Activated naive CD8-positive, alpha-beta T cell treated with anti-CD3 and anti-CD28 coated beads, Interleukin-2, amount 50 U/mL, for 24 hours (primary cell): ENCODE results near the gene ATP5PF.
A peak's percentile ranks its signal among the peaks of the same experiment; 100 is the strongest.
"Not testable (repeated sequence)": the region's sequence is repeated elsewhere in the genome, so short reads cannot be mapped to it uniquely, and the experiment has no call there.

ENCODE experiments used
- ATAC-seq: fragments of 150-1000 bp; cut with Tn5 transposase; one replicate; pipeline ENCODE4 v1.10.0; 2021
- DNase-seq: peaks from one replicate; pipeline ENCODE4 v3.0.0; 2021
- H3K27ac Mint-ChIP-seq: one replicate; pipeline ENCODE4 v1.8.0; 2021; ENCODE audit warnings: mild to moderate bottlenecking, mixed read lengths
- H3K27me3 Mint-ChIP-seq: one replicate; pipeline ENCODE4 v1.8.0; 2021; ENCODE audit warnings: mixed read lengths
- H3K36me3 Mint-ChIP-seq: one replicate; pipeline ENCODE4 v1.8.0; 2021; ENCODE audit warnings: low read depth, mixed read lengths
- H3K4me1 Mint-ChIP-seq: one replicate; pipeline ENCODE4 v1.8.0; 2021; ENCODE audit warnings: mixed read lengths
- H3K4me3 Mint-ChIP-seq: one replicate; pipeline ENCODE4 v1.8.0; 2021; ENCODE audit warnings: mild to moderate bottlenecking, moderate library complexity, mixed read lengths
- H3K9me3 Mint-ChIP-seq: one replicate; pipeline ENCODE4 v1.8.0; 2021; ENCODE audit warnings: mixed read lengths

ATP5PF gene, protein sequence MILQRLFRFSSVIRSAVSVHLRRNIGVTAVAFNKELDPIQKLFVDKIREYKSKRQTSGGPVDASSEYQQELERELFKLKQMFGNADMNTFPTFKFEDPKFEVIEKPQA

DNA sequence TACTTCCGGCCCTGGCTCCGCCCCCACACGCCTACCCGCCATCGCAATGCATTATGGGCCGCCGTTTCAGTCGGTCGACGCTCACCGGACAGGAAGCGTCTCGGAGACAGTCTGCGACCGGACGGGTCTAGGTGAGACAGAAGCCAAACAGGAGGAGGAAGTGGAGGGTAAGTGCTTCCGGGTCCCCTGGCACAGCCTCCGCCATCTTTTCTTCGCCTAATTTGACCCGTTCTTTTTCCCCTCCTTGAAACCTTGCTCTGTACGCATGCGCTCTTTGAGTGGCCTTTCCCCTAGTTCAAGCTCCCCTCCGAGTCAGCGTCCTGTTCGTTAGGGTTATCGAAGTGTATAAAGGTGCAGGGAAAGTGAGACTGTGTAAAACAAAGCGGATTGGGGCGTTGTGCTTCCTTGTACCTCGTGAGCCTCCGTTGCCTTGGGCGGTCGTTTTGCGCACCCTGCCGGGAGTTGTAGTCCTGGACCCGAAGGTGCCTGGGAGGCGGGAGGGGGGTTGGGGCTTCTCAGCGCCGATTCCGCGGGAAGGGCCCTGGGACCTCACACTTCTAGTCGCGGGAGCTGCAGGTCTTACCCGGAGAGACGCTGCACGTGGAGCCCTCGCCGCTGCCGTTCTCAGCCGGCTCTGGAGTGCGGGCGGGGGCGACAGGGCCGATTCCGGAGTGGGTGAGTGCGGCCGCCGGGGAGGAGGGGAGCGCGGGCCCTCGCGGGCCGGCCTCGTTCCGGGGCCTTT, at the start of gene ATP5PF, which contains the start of gene GABPA:
TSS of gene ATP5PF (minus strand) at position 1 of the 742 bp plus-strand sequence. CDS start 5,110 bp downstream, outside the sequence.
TSS of gene GABPA (plus strand) at position 69 of the 742 bp plus-strand sequence. CDS start 6,627 bp downstream, outside the sequence.
- H3K27me3 Mint-ChIP-seq, result peaks cover 3% of the 10 kb centered on the region
- peaks cover 50% of the 10 kb centered on the region for H3K4me1 Mint-ChIP-seq
- H3K36me3 Mint-ChIP-seq, result peaks cover 30% of the 10 kb centered on the region
- ATAC-seq, result peak; percentile 97
- peak within 1 kb of the TSS; percentile 99 for H3K4me3 Mint-ChIP-seq
- no peaks in the 10 kb centered on the region for H3K9me3 Mint-ChIP-seq
- peak; percentile 98 for DNase-seq
- peak within 1 kb of the TSS; percentile 100 for H3K27ac Mint-ChIP-seq

DNA sequence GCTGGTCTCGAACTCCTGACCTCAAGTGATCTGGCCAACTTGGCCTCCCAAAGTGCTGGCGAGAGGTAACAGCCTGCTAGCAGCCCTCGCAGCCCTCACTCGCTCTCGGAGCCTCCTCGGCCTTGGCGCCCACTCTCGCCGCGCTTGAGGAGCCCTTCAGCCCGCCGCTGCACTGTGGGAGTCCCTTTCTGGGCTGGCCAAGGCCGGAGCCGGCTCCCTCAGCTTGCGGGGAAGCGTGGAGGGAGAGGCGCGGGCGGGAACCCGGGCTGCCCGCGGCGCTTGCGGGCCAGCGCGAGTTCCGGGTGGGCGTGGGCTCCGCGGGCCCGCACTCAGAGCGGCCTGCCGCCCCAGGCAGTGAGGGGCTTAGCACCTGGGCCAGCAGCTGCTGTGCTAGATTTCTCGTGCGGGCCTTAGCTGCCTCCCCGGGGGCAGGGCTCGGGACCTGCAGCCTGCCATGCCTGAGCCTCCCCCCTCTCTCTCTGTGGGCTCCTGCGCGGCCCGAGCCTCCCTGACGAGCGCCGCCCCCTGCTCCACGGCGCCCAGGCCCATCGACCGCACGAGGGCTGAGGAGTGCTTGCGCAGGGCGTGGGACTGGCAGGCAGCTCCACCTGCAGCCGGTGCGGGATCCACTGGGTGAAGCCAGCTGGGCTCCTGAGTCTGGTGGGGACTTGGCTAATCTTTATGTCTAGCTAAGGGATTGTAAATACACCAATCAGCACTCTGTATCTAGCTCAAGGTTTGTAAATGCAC, 43.6 kb upstream of the ATP5PF start:
- H3K36me3 Mint-ChIP-seq, ATAC-seq, H3K4me3 Mint-ChIP-seq, DNase-seq, H3K27ac Mint-ChIP-seq, H3K27me3 Mint-ChIP-seq, H3K4me1 Mint-ChIP-seq, H3K9me3 Mint-ChIP-seq: not testable (repeated sequence)

DNA sequence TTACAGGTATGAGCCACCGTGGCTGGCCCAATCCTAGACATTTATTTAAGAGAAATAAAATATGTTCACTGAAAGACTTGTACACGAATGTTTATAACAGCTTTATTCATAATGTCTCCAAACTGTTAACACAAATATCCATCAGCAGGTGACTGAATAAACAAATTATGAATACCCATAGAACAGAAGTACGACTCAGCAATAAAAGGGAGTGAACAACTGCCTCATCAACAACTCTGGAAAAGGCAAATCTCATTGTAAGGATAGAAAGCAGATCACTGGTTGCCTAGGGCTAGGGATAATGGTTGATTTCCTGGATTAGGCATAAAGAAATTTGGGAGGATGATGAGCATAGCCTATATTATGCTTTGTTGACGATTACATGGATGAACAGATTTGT, 41.7 kb upstream of the ATP5PF start:
- DNase-seq, result no peak
- H3K27me3 Mint-ChIP-seq, result no peaks in the 10 kb centered on the region
- H3K4me3 Mint-ChIP-seq, result no peak overlapping the region
- H3K9me3 Mint-ChIP-seq, result no peaks in the 10 kb centered on the region
- H3K27ac Mint-ChIP-seq, result no peak overlapping the region
- peaks cover 2% of the 10 kb centered on the region for H3K36me3 Mint-ChIP-seq
- ATAC-seq, result no peak
- peaks cover 11% of the 10 kb centered on the region for H3K4me1 Mint-ChIP-seq

DNA sequence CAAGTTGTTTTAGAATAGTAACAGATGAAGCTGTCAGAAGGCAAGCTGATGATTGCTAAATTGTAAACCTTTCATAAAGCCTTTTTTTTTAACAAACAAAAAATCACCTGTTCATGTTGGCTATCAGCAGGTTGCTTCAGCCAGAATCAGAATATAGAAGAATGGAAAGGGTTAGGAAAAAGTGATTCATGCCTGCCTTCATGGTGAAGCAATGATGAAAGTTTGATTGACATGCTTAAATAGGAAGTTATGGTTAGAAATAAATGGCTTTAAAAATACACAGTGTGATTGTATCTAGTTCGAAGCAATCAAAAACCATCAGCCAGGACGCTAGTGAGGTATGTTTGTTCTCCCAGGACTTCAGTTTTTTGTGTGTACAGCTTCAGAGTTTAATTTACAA, 38.0 kb upstream of the ATP5PF start:
- Mint-ChIP-seq H3K36me3 (peaks cover 8% of the 10 kb centered on the region), H3K27me3 (no peaks in the 10 kb centered on the region), H3K4me3 (no peak overlapping the region), H3K27ac (peak overlapping the region; percentile 27), H3K9me3 (no peaks in the 10 kb centered on the region), H3K4me1 (peaks cover 11% of the 10 kb centered on the region)
- no peak for DNase-seq
- peak; percentile 49 for ATAC-seq

DNA sequence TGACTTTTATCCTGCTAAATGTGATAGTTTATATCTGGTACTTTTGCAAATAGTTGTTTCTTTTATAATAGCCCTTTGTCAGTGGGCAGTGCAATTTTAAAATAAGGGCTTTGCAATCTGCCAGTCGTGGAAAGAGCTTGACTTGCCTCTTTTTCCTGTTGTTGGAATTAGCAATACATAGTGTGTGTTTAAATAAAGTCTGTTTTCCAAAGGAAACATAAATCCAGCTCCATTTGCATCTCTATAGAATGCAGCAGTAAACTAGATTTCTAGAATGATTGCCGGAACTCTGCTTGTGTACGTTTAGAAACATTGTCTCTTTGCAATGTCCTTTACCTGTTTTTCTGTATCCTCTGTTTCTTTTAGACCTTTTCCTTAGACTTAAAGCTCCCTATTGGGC, 33.2 kb upstream of the ATP5PF start:
- ATAC-seq (no peak), DNase-seq (no peak)
- no peaks in the 10 kb centered on the region for H3K9me3 Mint-ChIP-seq
- no peaks in the 10 kb centered on the region for H3K27me3 Mint-ChIP-seq
- H3K36me3 Mint-ChIP-seq, result peaks cover 26% of the 10 kb centered on the region
- peaks cover 9% of the 10 kb centered on the region for H3K4me1 Mint-ChIP-seq
- no peak overlapping the region for H3K27ac Mint-ChIP-seq
- no peak overlapping the region for H3K4me3 Mint-ChIP-seq

DNA sequence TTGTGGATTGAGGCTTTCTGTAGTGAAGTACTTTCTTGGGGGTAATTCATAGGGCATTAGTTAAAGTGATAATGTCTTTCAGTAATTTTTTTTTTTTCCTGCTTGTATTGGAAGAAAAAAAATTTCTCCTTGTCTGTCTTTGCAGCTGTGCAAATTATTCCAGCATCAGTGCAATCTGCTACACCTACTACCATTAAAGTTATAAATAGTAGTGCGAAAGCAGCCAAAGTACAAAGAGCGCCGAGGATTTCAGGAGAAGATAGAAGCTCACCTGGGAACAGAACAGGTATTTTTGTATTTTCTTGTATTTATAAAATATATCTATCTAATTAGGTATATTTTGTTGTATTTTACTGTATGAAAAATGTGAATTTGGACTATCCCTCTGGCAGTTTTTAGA, 29.4 kb upstream of the ATP5PF start:
- Mint-ChIP-seq H3K36me3 (peaks cover 37% of the 10 kb centered on the region), H3K27me3 (no peaks in the 10 kb centered on the region), H3K4me3 (no peak overlapping the region), H3K4me1 (peaks cover 8% of the 10 kb centered on the region), H3K27ac (no peak overlapping the region), H3K9me3 (no peaks in the 10 kb centered on the region)
- no peak for DNase-seq
- no peak for ATAC-seq

DNA sequence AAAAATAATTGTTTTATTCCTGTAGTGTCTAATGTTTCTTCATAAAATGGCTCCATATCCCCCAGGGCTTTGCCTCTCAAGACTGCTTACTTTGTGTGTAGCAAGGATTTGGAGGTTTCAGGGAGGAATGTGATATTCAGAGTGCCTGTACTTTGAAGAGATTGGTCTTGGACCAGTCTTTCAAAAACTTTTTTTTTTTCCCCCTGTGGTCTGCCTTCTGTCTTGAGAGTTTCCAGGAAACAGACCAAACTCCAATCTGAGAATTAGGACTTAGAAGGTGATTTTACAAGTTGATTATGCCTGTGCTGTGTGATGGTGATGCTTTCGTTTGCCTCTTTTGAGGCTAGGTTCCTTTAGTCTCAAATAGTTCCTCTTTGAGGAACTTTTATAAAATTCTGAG, 26.0 kb upstream of the ATP5PF start:
- peak overlapping the region; percentile 19 for H3K27ac Mint-ChIP-seq
- H3K9me3 Mint-ChIP-seq, result no peaks in the 10 kb centered on the region
- ATAC-seq (no peak), DNase-seq (no peak)
- peaks cover 18% of the 10 kb centered on the region for H3K4me1 Mint-ChIP-seq
- H3K4me3 Mint-ChIP-seq, result no peak overlapping the region
- no peaks in the 10 kb centered on the region for H3K27me3 Mint-ChIP-seq
- H3K36me3 Mint-ChIP-seq, result peaks cover 47% of the 10 kb centered on the region

DNA sequence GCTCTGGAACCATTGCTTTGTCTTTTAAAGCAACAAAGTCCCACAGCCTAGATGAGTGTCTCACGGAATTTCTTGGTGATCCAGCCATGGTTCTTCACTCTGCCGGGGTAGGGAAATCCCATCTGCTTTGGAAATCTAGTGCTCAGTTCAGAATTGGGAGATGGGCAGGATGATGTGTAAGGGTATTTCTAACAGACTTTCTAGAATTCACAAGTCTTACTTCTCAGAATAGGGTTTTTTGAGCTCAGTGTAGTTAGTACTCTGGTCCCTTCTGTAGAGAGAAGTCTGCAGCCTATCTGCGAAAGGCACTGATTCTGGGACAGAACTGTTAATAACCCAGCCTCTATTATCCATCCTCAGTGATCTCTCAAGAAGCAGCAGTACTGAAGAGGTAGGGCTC, 25.4 kb upstream of the ATP5PF start:
- H3K9me3 Mint-ChIP-seq, result no peaks in the 10 kb centered on the region
- ATAC-seq (no peak), DNase-seq (no peak)
- peaks cover 21% of the 10 kb centered on the region for H3K4me1 Mint-ChIP-seq
- H3K27me3 Mint-ChIP-seq, result no peaks in the 10 kb centered on the region
- H3K36me3 Mint-ChIP-seq, result peaks cover 44% of the 10 kb centered on the region
- H3K4me3 Mint-ChIP-seq, result no peak overlapping the region
- no peak overlapping the region for H3K27ac Mint-ChIP-seq

DNA sequence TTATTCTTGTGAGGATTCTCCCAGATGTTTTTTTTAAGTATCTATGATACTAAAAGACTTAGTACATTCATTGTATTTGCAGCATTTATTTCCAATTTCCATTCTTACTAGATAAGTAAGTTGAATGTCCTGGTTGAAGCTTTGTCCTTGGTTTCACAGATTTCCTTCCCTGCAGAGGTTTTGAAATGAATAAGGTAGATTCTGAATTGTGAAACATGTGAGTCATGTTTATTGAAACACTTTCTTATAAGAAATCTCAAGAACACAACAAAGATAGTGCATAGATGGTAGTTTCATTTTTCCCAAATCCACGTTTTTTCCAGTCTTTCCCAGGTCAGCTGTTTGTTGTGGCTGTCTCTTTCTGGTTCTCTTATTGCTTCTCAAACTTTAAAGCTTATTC, 24.9 kb upstream of the ATP5PF start:
- H3K36me3 Mint-ChIP-seq, result peaks cover 42% of the 10 kb centered on the region
- H3K4me3 Mint-ChIP-seq, result no peak overlapping the region
- H3K9me3 Mint-ChIP-seq, result no peaks in the 10 kb centered on the region
- ATAC-seq, result no peak
- DNase-seq, result no peak
- no peaks in the 10 kb centered on the region for H3K27me3 Mint-ChIP-seq
- no peak overlapping the region for H3K27ac Mint-ChIP-seq
- H3K4me1 Mint-ChIP-seq, result peaks cover 21% of the 10 kb centered on the region

DNA sequence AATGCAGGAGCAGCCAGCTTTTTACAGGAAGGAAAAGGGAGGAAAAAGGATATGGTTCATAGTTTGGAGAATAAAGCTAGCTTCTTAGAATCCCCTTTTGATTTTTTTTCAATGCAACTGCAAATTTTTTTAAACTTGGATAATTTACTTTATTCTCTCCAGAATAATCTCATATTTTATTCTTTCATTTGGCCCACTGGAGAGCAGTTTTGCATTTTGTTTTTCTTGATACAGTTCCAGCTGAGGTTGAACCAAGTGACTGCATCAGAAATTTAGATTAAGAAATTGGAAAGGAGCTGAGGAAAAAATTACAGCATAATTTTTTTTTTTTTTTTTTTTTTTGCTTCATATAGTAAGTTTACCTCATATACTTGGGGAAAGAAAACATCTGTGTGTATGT, 22.8 kb upstream of the ATP5PF start:
- DNase-seq (no peak), ATAC-seq (no peak)
- peaks cover 21% of the 10 kb centered on the region for H3K4me1 Mint-ChIP-seq
- no peaks in the 10 kb centered on the region for H3K9me3 Mint-ChIP-seq
- peaks cover 44% of the 10 kb centered on the region for H3K36me3 Mint-ChIP-seq
- no peaks in the 10 kb centered on the region for H3K27me3 Mint-ChIP-seq
- H3K27ac Mint-ChIP-seq, result no peak overlapping the region
- H3K4me3 Mint-ChIP-seq, result no peak overlapping the region

DNA sequence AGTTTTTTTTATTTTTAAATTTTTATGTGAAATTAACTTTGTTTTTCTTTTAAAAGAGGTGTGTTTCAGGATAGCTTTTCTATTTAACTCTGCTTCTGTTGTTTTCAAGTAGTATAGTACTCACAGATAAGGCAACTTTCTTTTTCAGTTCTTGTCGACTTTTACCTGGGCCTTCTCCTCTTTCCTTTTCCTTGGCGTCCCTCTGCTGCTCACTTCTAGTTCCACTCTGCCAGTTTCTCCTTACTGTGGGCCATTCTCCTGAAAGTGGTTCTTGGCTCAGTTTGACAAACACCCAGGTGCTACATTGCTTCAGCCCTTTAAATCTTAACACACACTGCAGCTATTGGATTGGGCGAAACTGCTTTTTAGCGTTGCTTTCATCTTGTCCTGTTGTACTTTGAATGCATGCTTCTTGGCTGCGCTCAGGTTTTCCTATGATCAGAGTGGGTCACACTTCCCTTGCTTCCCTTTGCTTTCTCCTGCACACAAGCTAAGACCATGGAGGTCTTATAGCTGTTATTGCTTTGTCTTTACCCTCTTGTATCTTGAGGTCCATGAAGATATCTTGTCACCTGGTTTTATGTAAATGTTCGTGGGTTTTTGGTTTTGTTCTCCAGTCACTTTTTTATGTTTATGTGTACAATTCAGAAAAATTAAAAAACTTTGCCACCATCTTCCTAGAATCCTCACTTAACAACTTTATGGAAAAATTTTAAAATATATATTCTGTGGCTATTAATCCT, 21.7 kb upstream of the ATP5PF start:
- DNase-seq (no peak), ATAC-seq (no peak)
- no peaks in the 10 kb centered on the region for H3K9me3 Mint-ChIP-seq
- H3K27me3 Mint-ChIP-seq, result no peaks in the 10 kb centered on the region
- no peak overlapping the region for H3K4me3 Mint-ChIP-seq
- H3K4me1 Mint-ChIP-seq, result peaks cover 21% of the 10 kb centered on the region
- H3K27ac Mint-ChIP-seq, result peak overlapping the region; percentile 37
- H3K36me3 Mint-ChIP-seq, result peaks cover 48% of the 10 kb centered on the region

DNA sequence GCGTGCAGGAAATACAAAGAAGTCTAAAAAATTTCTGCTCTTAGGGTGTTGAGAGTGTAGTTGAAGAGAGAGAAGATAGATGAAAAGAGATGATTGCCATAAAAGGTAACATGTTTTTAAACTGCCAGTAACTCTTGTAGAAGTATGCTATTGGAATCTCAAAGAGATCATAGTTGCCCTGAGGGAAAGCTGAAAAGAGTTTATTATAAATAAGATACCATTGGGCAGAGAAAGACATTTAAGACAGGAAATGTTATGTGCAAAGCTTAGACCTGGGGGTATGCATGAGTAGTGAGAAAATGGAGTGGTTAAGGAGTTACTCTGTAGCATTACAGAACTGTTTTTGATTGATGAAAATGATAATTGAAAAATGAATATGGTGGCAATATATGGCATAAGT, 17.7 kb upstream of the ATP5PF start:
- ATAC-seq (no peak), DNase-seq (no peak)
- Mint-ChIP-seq H3K4me3 (no peak overlapping the region), H3K4me1 (peaks cover 20% of the 10 kb centered on the region), H3K9me3 (no peaks in the 10 kb centered on the region), H3K27ac (no peak overlapping the region), H3K27me3 (no peaks in the 10 kb centered on the region), H3K36me3 (peaks cover 39% of the 10 kb centered on the region)

DNA sequence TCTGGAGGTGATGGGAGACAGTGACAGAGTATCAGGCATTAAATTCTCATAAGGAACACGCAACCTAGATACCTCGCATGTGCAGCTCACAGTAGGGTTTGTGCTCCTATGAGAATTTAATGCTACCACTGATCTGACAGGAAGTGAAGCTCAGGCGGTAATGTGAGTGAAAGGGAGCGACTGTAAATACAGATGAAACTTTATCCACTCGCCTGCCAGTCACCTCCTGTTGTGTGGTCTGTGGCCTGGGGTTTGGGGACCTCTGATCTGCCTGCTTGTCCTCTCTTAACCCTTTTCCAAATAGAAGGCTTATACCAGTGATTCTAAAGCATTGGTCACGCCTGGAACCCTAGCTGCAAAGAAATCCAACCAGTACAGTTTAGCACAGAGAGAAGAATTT, 15.4 kb upstream of the ATP5PF start:
- no peak for DNase-seq
- Mint-ChIP-seq H3K27me3 (no peaks in the 10 kb centered on the region), H3K4me1 (peaks cover 7% of the 10 kb centered on the region), H3K9me3 (no peaks in the 10 kb centered on the region), H3K27ac (no peak overlapping the region), H3K36me3 (peaks cover 30% of the 10 kb centered on the region), H3K4me3 (no peak overlapping the region)
- peak; percentile 46 for ATAC-seq

DNA sequence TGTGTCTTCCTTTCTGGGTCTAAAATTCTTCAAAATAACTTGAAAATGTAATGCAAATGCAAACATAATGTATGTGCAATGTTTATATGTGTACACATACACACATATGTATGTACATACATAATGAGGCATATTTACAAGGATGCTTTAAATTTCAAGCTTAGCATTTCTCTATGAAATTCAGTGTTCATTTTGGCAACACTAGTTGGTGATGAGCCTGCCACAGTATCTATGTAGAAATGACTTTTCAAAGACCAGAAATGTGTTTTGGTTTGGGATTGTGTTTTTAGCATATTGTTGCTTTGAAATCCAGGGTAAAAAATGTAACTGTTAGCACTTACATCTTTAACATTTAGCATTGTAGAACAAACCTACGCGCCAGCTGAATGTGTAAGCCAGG, 10.2 kb upstream of the ATP5PF start:
- Mint-ChIP-seq H3K4me3 (no peak overlapping the region), H3K4me1 (peaks cover 3% of the 10 kb centered on the region), H3K36me3 (peaks cover 16% of the 10 kb centered on the region), H3K27ac (no peak overlapping the region), H3K9me3 (no peaks in the 10 kb centered on the region), H3K27me3 (no peaks in the 10 kb centered on the region)
- DNase-seq, result no peak
- ATAC-seq, result no peak
